ENCODE results near the gene KHNYN.

DNA sequence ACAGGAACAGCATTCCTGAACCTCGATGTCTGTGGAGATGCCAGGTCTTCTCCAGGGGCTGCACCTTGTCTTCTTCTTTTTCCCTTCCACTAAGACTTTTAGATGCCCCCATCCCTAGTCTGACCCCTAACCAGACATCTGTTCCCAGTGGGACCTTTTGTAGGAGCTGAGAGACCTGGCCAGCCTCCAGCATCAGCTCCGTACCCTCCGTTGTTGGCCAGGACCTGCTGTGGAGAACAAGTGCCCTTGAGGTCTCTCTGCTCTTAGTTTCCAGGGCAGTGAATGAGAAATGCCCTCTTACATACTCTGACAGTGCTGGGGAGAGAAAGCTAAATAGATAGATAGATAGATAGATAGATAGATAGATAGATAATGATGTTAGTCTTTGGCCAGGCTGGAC is 29.6 kb downstream of the KHNYN start:
- TF ChIP-seq, protein P1, sequence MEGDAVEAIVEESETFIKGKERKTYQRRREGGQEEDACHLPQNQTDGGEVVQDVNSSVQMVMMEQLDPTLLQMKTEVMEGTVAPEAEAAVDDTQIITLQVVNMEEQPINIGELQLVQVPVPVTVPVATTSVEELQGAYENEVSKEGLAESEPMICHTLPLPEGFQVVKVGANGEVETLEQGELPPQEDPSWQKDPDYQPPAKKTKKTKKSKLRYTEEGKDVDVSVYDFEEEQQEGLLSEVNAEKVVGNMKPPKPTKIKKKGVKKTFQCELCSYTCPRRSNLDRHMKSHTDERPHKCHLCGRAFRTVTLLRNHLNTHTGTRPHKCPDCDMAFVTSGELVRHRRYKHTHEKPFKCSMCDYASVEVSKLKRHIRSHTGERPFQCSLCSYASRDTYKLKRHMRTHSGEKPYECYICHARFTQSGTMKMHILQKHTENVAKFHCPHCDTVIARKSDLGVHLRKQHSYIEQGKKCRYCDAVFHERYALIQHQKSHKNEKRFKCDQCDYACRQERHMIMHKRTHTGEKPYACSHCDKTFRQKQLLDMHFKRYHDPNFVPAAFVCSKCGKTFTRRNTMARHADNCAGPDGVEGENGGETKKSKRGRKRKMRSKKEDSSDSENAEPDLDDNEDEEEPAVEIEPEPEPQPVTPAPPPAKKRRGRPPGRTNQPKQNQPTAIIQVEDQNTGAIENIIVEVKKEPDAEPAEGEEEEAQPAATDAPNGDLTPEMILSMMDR (conservative IDR thresholded peaks at IDR 0.05), result no peak
- TF ChIP-seq EZH2 (IDR thresholded peaks at IDR 0.05; ENCODE audit: low read depth), result no peak
